GM03348 (cell line): ENCODE measurements around the gene ISLR2.
A peak's percentile ranks its signal among the peaks of the same experiment; 100 is the strongest.
"Not testable (repeated sequence)": the region's sequence is repeated elsewhere in the genome, so short reads cannot be mapped to it uniquely, and the experiment has no call there.

Experiments
- DNase-seq: peaks from one replicate; pipeline ENCODE4 v3.0.0; 2012; ENCODE audit warnings: low spot score

Gene ISLR2

GRCh38 chr15:74157868-74158827, 27.8 kb downstream of the ISLR2 start:
- no peak for DNase-seq

- DNase-seq = no peak
Observed at GRCh38 chr15:74158855-74159650, 28.7 kb downstream of the ISLR2 start.

- no peak for DNase-seq
Observed at GRCh38 chr15:74159773-74160172, 29.4 kb downstream of the ISLR2 start.

- DNase-seq = not testable (repeated sequence)
Observed at GRCh38 chr15:74160390-74160789, 30.0 kb downstream of the ISLR2 start.

GRCh38 chr15:74162195-74162536, 31.8 kb downstream of the ISLR2 start:
- not testable (repeated sequence) for DNase-seq

GRCh38 chr15:74165461-74165860, 35.1 kb downstream of the ISLR2 start:
- DNase-seq = no peak

GRCh38 chr15:74167891-74168331, 37.5 kb downstream of the ISLR2 start:
- no peak for DNase-seq

GRCh38 chr15:74168711-74169126, 38.3 kb downstream of the ISLR2 start:
- peak; percentile 5 for DNase-seq

- no peak for DNase-seq
Observed at GRCh38 chr15:74170071-74170844, 39.9 kb downstream of the ISLR2 start.

GRCh38 chr15:74170875-74171578, 40.6 kb downstream of the ISLR2 start:
- DNase-seq = no peak

GRCh38 chr15:74171965-74172541, 41.7 kb downstream of the ISLR2 start:
- DNase-seq = no peak

GRCh38 chr15:74172701-74173379, 42.5 kb downstream of the ISLR2 start:
- peak; percentile 88 for DNase-seq

GRCh38 chr15:74173380-74174218, 43.2 kb downstream of the ISLR2 start, which contains the start of gene ISLR:
ISLR (plus strand) TSS chr15:74173710; CDS start chr15:74174859, 1,149 bp downstream.
- peak; percentile 81 for DNase-seq

- DNase-seq = peak; percentile 71
Observed at GRCh38 chr15:74174219-74174957, 44.0 kb downstream of the ISLR2 start.

GRCh38 chr15:74174958-74175253, 44.5 kb downstream of the ISLR2 start:
- no peak for DNase-seq

- no peak for DNase-seq
Observed at GRCh38 chr15:74175271-74176191, 45.1 kb downstream of the ISLR2 start.

- DNase-seq = no peak
Observed at GRCh38 chr15:74176262-74177214, 46.2 kb downstream of the ISLR2 start.
